22Rv1 (cell line): Measurements from ENCODE around the gene FRAS1.

ENCODE experiments used
- H3K27ac ChIP-seq: fragments of 450-650 bp; 2 replicates; pipeline ENCODE4 v1.5.1; 2017
- ZFX ChIP-seq: fragments of 450-650 bp; IDR thresholded peaks from 2 replicates; pipeline ENCODE4 v1.6.1; 2017; ENCODE audit warnings: antibody characterized with exemption, borderline replicate concordance
- TF ChIP-seq, protein P1 (sequence below): fragments of 450-650 bp; IDR thresholded peaks from 2 replicates; pipeline ENCODE4 v1.5.1; 2017; ENCODE audit warnings: mild to moderate bottlenecking

FRAS1 gene

DNA sequence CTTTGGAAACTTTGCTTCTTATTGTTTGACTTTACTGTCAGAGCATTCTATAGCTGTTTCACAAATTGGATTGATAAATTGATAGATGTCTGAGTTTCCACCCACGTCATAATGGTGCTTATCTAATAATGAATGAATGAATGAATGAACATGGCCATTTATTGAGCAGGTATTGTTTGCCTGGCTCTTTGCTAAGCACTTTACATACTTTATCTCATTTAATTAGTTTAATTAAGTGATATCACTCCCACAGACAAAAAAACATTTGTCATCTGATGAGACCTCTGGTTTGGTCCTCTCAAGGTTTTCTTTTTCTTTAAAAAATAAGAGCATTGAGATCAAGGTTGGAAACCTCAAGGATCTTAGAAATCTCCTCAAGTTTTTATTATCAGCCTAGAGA lies 2.8 kb downstream of the FRAS1 start:
- peak overlapping the region; percentile 98 for H3K27ac ChIP-seq
- no peak for TF ChIP-seq ZFX
- TF ChIP-seq, protein P1, sequence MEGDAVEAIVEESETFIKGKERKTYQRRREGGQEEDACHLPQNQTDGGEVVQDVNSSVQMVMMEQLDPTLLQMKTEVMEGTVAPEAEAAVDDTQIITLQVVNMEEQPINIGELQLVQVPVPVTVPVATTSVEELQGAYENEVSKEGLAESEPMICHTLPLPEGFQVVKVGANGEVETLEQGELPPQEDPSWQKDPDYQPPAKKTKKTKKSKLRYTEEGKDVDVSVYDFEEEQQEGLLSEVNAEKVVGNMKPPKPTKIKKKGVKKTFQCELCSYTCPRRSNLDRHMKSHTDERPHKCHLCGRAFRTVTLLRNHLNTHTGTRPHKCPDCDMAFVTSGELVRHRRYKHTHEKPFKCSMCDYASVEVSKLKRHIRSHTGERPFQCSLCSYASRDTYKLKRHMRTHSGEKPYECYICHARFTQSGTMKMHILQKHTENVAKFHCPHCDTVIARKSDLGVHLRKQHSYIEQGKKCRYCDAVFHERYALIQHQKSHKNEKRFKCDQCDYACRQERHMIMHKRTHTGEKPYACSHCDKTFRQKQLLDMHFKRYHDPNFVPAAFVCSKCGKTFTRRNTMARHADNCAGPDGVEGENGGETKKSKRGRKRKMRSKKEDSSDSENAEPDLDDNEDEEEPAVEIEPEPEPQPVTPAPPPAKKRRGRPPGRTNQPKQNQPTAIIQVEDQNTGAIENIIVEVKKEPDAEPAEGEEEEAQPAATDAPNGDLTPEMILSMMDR, result peak; percentile 41

DNA sequence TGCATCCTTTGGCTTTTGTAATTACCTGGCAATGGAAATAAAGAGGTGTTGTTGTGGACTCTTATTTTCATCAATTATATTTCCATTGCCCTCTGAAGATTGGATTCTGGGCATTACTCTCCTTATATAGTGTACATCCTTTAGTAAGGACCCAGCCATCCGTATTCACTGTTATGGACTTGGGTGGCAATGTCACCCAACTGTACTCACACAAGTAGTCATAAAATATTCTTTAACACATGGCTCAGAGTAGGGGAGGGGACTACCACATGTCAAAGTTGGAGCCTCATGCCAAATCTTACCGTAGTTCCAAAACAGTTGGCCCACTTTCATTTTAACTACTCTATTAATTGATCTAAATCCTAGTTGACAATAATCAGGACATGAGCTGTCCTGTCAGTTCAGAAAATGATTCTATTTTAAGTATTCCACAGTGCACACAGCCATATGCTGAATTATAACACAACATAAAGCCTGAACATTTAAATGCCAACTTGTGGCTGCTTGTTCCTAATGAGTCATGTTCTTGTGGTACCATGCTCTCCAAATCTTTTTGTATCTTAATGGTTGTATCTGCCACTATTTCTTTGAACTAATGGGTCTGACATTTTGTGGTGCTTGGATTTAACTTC lies 4.9 kb downstream of the FRAS1 start:
- TF ChIP-seq, protein P1, result no peak
- TF ChIP-seq ZFX, result no peak
- no peak overlapping the region for H3K27ac ChIP-seq

DNA sequence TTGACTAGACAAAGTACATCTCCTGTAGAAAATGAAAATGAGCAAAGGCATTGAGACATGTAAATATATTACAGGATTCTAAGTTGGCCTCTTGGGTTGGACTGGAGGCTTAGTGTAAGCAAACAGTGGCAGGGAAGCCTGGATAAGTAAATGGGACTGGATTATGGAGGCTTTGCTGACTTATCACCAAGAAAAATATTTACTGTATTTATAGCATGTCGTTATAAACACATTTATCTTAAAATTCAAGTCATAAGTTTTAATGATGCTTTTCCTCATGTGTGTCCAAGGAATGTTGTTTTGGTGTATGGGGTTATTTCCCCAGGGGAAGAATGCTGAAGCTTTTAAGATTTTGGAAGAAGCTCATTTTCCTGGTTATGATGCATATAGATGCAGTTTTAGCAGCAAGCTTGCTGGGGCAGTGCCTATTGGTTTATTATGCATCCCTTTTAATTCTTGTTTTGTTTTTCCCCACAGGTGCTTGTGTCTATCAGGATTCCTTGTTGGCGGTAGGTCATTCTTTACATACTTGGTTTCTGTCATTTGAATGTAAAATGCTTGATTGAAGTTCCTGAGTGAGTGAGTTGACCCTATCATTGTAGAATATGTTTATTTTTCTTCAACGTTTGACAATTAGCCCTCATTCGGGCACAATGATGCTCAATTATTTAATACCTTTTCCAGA lies 8.5 kb downstream of the FRAS1 start:
- no peak overlapping the region for H3K27ac ChIP-seq
- TF ChIP-seq, protein P1, result no peak
- no peak for TF ChIP-seq ZFX

DNA sequence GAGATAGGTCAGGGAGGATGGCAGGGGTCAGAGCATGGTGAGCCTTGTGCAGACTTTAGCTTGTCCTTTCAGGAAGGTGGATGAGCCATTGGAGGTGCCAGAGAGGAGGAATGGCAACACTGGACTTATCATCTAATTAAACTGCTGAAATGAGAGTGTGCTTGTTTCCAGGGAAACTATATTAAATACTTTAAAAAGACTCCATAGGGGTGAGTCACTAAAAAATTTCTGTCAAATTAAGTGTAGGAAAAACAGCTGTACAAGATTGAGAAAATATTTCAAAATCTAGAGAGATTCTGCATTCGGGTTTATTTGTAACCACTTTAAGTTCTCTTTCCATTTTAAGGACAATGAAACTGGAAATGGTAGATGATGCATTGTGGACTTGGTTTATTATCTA lies 11.4 kb downstream of the FRAS1 start:
- TF ChIP-seq, protein P1, result no peak
- no peak for TF ChIP-seq ZFX
- no peak overlapping the region for H3K27ac ChIP-seq

DNA sequence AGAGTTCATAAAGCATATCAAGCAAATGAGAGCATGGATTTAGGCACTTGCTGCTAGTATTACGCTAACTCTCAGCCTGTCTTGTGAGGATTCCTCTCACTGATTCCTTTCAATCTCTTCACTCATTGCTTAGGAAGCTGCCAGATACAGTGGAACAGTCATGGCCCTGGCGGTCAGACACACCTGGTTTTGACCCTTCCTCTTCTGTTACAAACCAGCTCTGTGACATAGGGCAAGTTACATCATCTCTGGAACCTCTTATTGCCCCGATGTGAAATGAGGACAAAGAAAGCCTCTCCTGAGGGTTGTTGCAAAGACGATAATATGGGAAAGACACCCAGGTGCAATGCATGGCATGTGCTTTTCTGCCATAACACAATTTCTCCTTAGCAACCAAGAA lies 12.2 kb downstream of the FRAS1 start:
- no peak overlapping the region for H3K27ac ChIP-seq
- TF ChIP-seq, protein P1, result no peak
- no peak for TF ChIP-seq ZFX

DNA sequence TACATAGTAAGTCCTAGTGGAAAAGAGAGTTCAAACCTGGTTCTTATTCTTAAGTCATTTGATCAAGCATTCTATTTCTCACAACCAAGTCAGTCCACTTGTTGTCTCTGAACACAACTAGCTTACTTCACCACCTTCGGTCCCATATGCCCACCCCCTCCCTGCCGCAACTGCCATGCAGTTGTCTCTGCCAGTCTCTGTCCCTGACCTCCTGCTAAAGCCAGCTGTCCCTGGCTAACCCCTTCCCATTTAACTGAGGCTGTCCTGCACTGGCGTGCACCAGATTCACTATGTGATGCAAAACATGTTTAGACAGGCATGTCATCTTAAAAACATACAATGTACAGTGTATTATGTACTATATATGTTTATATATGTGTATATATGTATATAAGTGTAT lies 12.7 kb downstream of the FRAS1 start:
- H3K27ac ChIP-seq, result no peak overlapping the region
- TF ChIP-seq ZFX, result no peak
- TF ChIP-seq, protein P1, result no peak

DNA sequence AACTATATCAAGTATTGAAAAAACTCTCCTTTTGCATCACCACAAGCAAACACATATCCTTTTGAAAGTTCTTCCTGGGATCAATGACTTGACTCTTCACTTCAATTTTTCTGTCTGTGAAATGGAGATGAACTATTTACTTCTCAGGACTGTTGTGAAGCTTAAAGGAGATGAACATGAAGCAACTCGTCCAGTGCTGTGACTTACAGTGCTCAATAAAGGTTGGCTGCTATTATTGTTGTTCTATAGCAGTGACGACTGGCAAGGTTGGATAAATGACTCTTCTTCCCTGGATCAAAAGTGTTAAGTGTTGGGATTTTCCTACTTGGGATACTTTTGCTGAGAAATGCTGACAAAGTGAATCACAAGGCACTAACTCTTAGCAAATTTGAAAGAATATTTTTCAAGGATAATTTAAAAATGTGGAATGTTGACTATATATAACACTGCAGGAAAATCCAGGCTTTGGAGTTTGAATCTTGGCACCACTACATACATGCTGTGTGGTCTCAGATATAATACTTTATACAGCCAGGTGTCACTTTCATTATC lies 13.7 kb downstream of the FRAS1 start:
- no peak overlapping the region for H3K27ac ChIP-seq
- TF ChIP-seq ZFX, result no peak
- TF ChIP-seq, protein P1, result no peak
